ENCODE data around the gene C10orf67.
"Not testable (repeated sequence)": the region's sequence is repeated elsewhere in the genome, so short reads cannot be mapped to it uniquely, and the experiment has no call there.

C10orf67 gene

GRCh38 chr10:23362069-23362830 lies 17.7 kb upstream of the C10orf67 start:
- DNase-seq, result no peak

GRCh38 chr10:23361665-23362064 lies 17.1 kb upstream of the C10orf67 start:
- no peak for DNase-seq

GRCh38 chr10:23359692-23360380 lies 15.2 kb upstream of the C10orf67 start:
- DNase-seq, result no peak

- DNase-seq, result no peak
Measured at GRCh38 chr10:23358357-23358756, 13.8 kb upstream of the C10orf67 start.

GRCh38 chr10:23354630-23355279 lies 10.2 kb upstream of the C10orf67 start:
- DNase-seq, result no peak

- DNase-seq, result no peak
Measured at GRCh38 chr10:23351926-23352519, 7.4 kb upstream of the C10orf67 start.

GRCh38 chr10:23350706-23351105 lies 6.1 kb upstream of the C10orf67 start:
- not testable (repeated sequence) for DNase-seq

- no peak for DNase-seq
Measured at GRCh38 chr10:23345861-23346260, 1.3 kb upstream of the C10orf67 start.

- DNase-seq, result peak; percentile 34
Measured at GRCh38 chr10:23343591-23344240, 881 bp downstream of the C10orf67 start.

GRCh38 chr10:23342213-23342884 lies 2.2 kb downstream of the C10orf67 start:
- DNase-seq, result no peak

- no peak for DNase-seq
Measured at GRCh38 chr10:23341004-23341403, 3.6 kb downstream of the C10orf67 start.

GRCh38 chr10:23340354-23340753 lies 4.2 kb downstream of the C10orf67 start:
- no peak for DNase-seq

GRCh38 chr10:23338886-23339285 lies 5.7 kb downstream of the C10orf67 start:
- DNase-seq, result no peak

GRCh38 chr10:23338155-23338828 lies 6.3 kb downstream of the C10orf67 start:
- DNase-seq, result no peak

- DNase-seq, result no peak
Measured at GRCh38 chr10:23337616-23338015, 7.0 kb downstream of the C10orf67 start.

- no peak for DNase-seq
Measured at GRCh38 chr10:23331567-23332301, 12.9 kb downstream of the C10orf67 start.

GRCh38 chr10:23330948-23331347 lies 13.6 kb downstream of the C10orf67 start:
- no peak for DNase-seq

GRCh38 chr10:23326544-23327307 lies 17.9 kb downstream of the C10orf67 start:
- DNase-seq, result no peak

GRCh38 chr10:23325132-23325531 lies 19.5 kb downstream of the C10orf67 start:
- no peak for DNase-seq

- no peak for DNase-seq
Measured at GRCh38 chr10:23324351-23324750, 20.2 kb downstream of the C10orf67 start.
